ENCODE measurements around the gene SETDB1.
"Not testable (repeated sequence)": the region's sequence is repeated elsewhere in the genome, so short reads cannot be mapped to it uniquely, and the experiment has no call there.

- not testable (repeated sequence) for TF ChIP-seq CTCF, POLR2A (IDR thresholded peaks at IDR 0.05)
Observed at GRCh38 chr1:150928775-150929174, 2.6 kb downstream of the SETDB1 start.

Measured in adrenal gland (tissue), 5 donors.